Stimulated activated CD4-positive, alpha-beta T cell treated with anti-CD3 and anti-CD28 coated beads, Interleukin-12 subunit alpha, Interleukin-12 subunit beta, amount 100 ng/mL, for 4 hours (primary cell): Measurements from ENCODE around the gene GALK2.
"Not testable (repeated sequence)": the region's sequence is repeated elsewhere in the genome, so short reads cannot be mapped to it uniquely, and the experiment has no call there.

Source experiments
- DNase-seq: peaks from one replicate; pipeline ENCODE4 v3.0.0-alpha.2; 2020

The GALK2 gene

DNA sequence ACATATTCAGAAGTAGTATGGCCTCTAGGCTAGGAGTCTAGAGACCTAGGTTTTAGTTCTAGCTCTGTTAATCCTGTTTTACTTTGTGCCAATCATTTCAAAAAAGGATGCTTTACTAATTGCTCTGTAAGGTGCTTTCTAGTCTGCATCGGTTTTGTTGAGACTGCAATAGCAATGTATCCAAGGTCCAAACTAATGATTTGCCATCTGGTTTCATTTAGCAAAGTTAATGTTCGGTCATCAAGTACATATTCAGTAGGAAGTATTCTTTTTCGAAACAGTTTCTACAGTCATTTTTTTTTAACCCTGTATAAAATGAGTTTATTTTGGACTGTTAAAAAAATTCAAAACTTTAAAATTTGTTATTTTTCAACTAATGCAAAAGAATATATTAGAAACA lies 2.0 kb upstream of the GALK2 start:
- DNase-seq = no peak

DNA sequence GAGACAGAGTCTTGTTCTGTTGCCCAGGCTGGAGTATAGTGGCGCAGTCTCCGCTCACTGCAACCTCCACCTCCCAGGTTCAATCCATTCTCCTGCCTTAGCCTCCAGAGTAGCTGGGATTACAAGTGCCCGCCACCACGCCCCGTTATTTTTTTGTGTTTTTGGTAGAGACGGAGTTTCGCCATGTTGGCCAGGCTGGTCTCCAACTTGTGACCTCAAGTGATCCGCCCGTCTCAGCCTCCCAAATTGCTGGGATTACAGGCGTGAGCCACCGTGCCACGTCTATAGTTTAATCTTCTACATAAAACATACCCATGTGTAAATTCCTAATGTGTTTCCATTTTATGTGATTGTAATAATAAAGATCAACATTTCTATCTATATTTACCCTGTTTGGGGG lies 1.7 kb downstream of the GALK2 start:
- DNase-seq = no peak

DNA sequence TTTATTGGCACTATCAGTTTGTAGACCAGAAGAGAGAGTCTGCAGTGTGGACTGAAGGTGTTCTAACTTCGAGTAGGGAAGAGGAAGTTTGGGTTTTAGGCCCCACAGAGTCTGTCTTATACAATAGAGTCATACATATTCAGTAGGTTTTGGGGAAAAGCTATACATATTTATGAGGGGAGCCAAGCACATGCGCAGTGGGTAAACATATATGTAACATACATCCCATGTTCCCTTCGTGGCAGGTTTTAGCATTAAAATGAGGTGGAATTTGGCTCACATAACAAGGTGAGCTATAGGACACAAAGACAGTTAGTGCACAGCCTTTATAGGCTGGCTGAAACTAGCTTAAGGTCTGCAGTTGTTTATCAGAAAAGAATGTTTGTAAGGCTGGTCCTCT lies 4.9 kb downstream of the GALK2 start:
- no peak for DNase-seq

DNA sequence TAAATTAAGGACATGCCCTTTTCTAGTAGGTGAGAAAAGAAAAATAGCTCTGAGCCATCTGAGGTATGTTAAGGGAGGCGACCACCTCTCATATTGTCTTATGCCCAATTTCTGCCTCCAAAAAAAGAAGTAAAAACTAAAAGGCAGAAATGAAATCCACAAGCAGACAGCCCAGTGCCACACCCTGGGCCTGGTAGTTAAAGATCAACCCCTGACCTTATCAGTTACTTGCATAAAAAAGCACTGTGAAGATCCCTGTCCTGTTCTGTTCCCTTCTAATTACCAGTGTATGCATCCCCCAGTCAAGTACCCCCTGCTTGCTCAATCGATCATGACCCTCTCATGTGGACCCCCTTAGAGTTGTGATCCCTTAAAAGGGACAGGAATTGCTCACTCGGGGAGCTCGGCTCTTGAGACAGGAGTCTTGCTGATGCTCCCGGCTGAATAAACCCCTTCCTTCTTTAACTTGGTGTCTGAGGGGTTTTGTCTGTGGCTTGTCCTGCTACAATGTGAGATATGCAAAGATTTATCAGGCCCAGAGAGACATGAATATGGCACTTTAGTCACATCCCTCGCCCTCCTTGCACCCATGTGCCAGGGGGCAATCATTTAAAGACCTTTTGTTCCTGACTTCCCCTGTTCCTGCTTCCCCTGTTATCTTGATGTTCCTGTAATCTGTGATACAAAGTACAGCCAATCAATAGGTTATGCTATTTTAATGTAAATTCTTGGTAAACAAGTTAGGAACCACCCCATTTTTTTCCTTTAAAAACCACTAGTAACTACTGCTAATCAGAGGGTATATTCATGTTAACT lies 5.7 kb downstream of the GALK2 start:
- not testable (repeated sequence) for DNase-seq

DNA sequence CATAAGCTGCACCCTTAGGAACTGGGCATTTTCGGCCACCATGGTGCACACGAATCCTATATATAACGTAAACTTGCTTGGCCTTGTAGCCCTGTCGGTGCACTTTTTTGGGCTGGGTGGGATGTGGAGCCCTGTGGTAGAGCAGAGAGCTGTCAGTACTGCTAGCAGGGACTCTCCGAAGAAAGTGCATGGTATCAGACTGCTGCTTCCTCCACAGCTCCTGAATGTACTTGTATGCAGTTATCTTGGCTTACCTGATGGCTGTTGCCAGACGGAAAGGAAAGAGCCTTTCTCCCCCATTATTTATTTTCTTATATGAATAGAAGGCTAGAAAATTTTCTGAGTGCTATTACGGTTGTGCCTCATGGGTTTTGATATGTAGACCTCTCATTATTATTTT lies 8.4 kb downstream of the GALK2 start:
- DNase-seq = no peak

DNA sequence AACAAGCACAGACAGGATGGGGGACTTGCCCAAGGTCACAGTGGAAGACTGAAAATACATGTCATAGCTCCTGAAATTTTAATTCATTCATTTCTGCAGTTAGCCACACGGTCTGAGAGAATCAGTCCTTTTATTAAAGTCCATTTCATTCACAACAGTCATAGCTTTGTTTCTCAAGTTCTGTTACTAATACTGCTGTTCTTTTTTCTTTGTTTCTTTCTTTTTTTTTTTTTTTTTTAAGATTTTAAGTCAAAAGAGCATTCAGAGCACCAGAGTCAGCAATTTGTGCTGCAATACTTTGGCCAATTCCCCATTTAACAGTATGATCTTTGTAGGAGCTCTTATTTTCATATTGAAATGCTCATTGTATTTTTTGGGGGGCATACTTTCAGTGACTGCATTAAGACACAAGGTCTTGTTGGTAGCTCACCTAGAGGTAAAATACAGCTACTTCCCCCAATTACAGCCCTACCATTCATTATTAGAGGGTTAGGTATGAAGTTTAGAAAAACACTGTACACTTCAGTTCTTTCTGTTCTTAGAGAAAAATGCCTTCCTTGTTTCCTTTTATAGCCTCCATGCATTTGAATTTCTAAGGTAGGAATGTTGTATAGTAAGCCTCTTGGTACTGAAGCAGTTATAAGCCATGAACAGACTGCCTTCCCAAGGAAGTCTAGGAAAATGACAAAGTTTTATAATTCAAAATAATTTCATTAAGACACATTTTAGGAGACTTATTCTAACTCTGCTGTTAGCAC lies 9.6 kb downstream of the GALK2 start:
- no peak for DNase-seq

DNA sequence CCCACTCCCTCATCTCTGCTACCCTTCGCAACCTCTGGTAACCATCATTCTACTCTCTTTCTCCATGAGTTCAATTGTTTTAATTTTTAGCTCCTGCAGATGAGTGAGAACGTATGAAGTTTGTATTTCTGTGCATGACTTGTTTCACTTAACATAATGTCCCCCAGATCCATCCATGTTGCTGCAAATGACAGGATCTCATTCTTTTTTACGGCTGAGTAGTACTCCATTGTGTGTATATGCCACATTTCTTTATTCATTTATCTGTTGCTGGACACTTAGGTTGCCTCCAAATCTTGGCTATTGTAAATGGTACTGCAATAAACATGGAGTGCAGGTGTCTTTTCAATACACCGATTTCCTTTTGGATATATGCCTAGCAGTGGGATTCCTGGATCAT lies 12.1 kb downstream of the GALK2 start:
- DNase-seq = no peak

DNA sequence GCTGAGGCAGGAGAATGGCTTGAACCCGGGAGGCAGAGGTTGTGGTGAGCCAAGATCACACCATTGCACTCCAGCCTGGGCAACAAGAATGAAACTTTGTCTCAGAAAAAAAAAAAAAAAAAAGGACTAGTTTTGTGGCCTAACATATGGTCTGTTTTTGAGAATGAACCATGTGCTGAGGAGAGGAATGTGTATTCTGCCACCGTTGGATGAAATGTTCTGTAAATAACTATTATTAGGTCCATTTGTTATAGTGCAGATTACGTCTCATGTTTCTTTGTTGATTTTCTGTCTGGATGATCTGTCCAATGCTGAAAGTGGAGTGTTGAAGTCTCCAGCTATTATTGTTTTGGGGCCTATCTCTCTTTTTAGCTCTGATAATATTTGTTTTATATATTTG lies 13.7 kb downstream of the GALK2 start:
- not testable (repeated sequence) for DNase-seq

DNA sequence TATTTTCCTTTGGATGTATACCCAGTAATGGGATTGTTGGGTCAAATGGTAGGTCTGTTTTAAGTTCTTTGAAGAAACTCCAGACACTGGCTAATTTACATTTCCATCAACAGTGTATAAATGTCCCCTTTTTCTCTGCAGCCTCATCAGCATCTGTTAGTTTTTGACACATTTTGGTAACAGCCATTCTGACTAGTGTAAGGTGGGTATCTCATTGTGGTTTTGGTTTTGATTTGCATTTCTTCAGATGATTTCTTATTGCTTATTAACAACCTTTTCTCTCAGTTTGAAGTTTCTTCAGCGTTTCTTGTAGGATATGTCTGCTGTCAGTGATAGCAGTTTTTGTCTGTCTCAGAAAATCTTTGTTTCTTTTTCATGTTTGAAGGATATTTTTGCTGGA lies 15.4 kb downstream of the GALK2 start:
- no peak for DNase-seq

DNA sequence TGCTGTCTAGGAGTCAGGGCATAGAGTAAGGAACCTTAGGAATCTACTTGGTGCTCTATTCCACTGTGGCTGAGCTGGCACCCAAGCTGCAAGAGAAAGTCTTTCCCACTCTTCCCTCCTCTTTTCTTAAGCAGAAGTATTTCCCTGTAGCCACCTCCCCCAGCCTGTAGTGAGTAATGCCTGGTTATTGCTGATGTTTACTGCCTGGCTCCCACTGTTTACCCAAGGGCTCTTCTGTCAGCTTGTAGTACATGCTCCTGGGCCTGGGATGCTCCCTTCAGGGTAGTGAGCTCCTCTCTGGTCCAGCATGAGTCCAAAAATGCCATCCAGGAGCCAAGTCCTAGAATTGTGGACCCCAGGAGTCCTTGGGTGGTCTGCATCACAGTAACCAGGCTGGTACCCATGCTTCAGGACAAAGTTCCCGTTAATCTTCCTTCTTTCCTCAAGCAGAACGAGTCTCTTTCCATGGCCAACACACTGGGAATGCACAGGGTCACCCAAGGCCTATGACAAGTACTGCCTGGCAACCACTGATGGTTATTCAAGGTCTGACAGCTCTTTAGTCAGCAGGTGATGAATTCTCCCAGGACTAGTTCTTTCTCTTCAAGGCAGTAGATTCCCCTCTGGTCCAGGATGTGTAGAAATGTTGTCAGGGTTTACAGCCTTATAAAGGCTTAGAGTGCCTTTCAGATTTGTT lies 17.6 kb downstream of the GALK2 start:
- DNase-seq = no peak

DNA sequence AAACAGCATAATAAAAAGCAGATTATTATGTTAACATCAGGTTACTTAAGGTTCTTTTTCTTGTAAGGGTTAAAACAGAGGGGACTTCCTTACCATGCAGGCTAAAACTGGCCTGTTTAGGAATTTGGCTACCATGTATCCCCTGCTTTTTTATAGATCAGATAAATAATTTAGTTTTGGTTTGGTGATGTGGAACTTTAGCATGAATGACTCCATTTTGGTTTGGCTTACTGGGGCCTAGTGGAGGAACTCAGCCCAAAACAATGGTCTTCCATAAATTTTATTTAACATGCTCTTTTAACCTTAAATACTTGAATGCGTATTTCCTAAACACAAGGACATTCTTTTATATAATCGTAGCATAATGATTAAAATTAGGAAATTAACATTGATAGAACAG lies 18.9 kb downstream of the GALK2 start:
- DNase-seq = no peak

DNA sequence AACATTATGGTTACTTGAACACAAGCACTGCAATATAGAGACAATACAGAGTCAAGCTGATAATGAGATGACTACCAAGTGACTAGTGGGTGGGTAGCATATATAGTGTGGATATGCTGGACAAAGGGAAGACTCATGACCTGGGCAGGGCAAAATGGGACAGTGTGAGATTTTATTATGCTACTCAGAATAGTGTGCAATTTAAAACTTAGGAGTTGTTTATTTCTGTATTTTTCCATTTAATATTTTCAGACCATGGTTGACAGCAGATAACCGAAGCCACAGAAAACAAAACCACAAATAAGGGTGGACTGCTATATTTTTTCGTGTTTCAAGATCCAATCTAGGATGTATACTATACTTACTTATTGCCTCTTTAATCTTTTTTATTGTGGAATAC lies 19.6 kb downstream of the GALK2 start:
- no peak for DNase-seq

DNA sequence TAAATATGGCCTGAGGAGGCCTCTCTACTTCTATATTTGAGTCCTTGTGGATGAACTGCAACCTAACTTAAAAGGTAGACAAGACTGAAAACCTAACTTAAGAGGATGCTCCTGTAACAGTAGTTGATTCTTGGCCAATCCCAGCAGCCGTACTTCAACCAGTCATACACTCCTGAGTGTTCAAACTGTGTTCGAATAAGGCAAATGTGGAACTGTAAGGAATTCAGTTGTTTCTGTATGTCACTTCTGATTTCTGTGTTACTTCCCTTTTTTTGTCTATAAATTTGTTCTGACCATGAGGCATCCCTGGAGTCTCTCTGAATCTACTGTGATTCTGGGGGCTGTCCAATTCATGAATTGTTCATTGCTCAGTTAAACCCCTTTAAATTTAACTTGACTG lies 20.5 kb downstream of the GALK2 start:
- DNase-seq = no peak

DNA sequence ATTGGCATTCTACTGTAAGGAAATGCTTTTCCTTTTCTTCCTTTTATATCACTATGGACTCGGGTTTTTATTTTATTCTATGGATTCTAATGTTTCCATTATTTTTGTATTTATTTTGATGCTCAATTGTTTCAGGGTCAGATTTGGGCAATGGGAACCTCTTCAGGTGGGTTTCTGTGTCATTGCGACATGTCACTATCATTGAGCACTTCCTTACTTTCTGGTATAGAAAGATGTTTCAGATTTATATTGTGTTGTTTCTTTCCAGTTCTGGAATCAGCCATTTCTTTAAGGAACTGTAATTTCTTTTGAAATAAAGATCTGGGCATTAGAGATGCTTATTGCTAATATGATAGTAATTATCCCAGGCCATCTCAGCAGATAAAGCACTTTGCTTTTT lies 21.8 kb downstream of the GALK2 start:
- DNase-seq = no peak

DNA sequence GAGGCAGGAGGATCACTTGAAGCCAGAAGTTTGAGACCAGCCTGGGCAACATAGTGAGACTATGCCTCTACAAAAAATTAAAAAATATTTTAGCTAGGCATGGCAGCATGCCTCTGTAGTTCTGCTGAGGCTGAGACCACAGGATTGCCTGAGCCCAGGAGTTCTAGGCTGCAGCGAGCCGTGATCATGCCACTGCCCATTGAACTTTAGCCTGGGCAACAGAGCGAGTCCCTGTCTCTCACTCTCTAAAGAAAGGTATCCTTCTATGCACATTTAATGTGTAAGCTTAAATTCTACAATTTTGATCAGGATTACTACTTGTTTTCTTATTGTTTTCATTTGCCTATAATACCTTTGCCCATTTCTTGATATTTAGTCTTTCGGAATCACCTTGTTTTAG lies 26.8 kb downstream of the GALK2 start:
- no peak for DNase-seq

DNA sequence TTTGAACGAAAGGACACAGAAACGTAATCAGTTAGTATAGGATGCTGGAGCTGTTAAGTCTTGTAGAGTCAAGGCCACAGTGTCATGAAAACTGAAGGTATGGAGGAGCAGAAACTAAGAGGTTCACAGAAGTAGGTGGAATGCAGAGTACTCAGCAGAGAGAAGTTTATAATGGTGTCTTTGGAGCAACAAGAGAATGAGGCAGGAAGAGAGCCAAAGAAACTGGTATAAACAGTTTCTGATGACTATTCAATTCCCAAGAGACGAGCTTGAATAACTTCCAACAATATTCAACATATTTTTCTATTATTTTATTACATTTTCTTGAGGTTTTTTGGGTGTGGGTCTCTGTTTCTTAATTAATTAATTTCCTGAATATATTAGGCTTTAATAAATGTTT lies 29.6 kb downstream of the GALK2 start:
- DNase-seq = no peak

DNA sequence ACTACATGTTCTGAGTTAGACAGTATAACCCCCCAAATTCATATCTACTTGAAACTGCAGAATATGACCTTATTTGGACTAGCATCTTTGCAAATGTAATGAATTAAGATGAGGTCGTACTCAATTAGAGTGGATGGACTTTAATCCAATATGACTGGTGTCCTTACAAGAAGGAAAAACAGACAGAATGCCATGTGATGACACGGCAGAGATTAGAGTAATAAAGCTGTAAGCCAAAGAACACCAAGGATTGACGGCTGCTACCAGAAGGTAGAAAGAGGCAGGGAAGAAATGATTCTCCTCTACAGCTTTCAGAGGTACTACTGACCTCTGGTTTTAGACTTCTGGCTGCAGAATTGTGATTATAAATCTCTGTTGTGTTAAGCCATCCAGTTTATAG lies 30.3 kb downstream of the GALK2 start:
- DNase-seq = no peak

DNA sequence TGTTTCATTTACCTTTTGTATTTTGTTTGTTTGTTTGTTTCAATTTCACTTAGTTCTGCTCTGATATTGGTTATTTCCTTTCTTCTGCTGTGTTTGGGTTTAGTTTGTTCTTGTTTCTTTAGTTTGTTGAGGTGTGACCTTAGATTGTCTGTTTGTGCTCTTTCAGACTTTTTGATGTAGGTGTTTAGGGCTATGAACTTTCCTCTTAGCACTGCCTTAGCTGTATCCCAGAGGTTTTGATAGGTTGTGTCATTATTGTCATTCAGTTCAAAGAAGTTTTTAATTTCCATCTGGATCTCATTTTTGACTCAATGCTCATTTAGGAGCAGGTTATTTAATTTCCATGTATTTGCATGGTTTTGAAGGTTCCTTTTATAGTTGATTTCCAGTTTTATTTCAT lies 38.1 kb downstream of the GALK2 start:
- DNase-seq = not testable (repeated sequence)

DNA sequence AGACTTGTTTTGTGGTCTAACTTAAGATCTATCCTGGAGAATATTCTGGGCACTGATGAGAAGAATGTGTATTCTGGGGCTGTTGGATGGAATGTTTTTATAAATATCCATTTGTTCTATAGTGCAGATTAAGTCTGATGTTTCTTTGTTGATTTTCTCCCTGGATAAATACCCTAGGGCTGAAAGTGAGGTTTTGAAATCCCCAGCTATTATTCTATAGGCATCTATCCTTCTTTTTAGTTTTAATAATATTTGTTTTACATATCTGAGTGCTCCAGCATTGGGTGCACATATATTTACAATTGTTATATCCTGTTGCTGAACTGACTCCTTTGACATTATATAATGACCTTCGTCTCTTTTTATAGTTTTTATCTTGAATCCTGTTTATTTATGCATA lies 42.9 kb downstream of the GALK2 start:
- no peak for DNase-seq

DNA sequence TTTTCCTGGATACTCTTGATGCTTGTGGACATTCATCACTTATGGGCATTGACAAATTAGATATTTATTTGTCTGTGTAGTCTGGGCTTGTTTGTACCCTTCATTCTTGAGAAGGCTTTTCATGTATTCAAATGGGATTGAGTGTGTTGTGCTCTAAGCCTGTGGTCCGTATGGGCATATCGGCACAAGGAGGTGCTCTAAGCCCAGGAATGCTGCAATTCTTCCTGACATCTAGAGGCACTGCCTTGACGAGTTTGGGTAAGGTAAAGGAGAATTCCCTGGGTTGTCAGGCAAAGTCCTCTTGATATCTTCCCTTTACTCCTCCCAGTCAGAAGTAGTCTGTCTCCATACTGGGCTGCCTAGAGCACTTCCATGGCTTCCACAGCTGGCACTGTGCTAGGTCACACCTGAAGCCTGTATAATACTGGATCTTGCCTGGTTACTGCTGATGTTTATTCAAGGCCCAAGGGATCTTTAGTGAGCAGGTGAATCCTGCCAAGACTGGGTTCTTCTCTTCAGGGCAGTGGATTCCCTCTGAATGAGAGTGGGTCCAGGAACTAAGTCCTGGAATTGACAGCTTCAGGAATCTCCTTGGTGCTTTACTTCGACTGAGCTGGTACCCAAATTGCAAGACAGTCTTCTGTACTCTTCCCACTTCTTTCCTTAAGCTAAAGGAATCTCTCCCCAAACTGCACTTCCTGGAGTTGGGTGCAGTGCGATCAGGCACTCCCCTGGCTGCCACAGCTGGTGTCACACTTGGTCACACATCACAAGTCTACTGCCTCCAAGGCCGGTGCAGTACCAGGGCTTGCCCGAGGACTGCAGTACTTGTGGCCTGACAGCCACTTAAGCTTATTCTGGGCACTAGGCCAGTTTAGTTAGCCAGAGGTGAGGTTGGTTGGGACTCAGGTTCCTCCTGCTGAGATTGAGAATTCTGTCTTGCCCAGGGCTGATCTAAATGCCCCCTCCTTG lies 46.0 kb downstream of the GALK2 start:
- no peak for DNase-seq

DNA sequence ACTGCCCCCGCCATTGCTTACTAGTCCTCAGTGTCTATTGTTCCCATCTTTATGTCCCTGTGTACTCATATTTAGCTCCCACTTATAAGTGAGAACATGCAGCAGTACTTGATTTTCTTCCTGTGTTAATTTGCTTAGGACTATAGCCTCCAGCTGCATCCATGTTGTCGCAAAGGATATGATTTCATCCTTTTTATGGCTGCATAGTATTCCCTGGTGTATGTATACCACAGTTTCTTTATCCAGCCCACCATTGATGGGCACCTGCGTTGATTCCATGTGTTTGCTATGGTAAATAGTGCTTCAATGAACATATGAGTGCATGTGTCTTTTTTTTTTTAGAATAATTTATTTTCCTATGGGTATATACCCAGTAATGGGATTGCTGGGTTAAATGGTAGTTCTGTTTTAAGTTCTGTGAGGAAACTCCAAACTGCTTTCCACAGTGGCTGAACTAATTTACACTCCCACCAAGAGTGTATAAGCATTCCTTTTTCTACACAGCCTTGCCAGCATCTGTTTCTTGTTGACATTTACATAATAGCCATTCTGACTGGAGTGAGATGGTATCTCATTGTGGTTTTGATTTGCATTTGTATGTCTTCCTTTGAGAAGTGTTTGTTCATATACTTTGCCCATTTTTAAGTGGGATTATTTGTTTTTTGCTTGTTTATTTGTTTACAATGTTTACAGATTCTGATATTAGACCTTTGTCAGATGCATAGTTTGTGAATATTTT lies 53.7 kb downstream of the GALK2 start:
- DNase-seq = no peak
